ENCODE measurements around the gene SELP. TPM values are rescaled to one million over a fixed set of nuclear protein-coding genes. Genes with fewer than 3 reads are reported as not detected.

SELP gene
- total and polyA plus RNA-seq, 5 donors from 2014 or later = 12.1 to 25.2 (median 22.2) TPM

DNA sequence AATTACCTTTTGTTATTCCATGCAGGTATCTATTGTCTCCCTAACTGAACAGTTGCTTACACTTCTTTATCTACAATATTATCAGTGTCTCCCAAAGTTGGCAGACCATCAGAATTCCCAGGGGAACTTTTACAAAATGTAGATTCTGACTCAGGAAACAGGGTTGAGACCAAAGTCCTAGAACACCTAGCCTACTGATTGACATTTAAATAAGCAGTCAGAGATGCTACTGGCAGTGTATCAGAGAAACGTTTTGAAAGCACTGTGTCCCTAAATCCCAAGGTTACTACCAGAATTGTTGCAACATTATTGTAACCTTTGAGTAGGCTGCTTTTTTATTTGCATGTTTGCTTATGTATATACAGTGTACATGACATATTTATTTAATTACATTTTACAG, 41.8 kb downstream of the SELP start:
- Mint-ChIP-seq H3K4me1 (peaks cover 28 to 66% (median 50%) of the 10 kb centered on the region in 4 donors), H3K27ac (peak overlapping the region in 2 of 3 donors; percentile 81 to 97)
- peaks cover 43% of the 10 kb centered on the region for H3K4me1 ChIP-seq (ENCODE audit: control insufficient read depth, insufficient read depth, low read length, poor library complexity, severe bottlenecking)

DNA sequence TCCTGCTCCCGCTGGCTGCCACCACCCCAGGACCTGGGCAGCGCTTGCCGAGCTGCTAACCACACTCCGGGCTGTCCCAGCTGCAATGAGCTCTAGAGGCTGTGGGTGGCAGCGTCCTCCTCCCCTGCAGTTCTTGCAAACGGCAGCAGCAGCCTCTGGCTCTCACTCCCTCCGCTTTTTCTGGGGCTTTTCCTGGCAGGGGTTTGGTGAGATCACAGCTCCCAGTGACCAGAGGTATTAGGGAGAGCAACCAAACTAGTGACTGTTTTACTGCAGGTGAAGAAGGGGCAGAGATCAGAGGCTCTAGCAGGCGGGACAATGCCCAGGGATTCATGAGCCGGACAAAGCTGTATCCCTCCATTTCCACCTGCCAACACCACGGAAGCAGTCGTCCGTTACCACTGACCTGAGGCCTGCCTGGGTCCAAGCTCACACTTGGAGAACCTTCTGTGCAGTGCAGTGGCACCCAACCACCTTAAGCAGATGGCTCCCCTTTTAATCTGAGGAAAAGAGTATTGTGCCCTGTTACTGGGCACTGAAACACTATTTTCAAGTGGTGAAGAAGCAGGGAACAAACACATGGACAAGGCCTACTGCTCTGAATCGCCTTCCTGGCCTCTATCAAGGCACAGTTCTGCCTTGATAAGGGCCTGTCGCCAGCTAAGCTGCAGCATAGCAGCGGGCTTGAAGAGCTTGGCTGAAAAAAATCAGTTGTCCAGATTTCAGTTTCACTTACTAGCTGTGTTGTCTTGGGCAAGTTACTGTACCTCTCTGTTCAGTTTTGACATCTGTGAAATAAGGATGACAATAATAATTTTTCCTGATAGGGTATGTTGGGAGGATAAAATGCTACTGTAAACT, 43.3 kb downstream of the SELP start, which contains the start of gene F5:
F5 (minus strand) TSS at position 87 of the 861 bp plus-strand sequence. CDS start 95 bp downstream, outside the sequence.
- peaks cover 53% of the 10 kb centered on the region for H3K4me1 ChIP-seq (ENCODE audit: control insufficient read depth, insufficient read depth, low read length, poor library complexity, severe bottlenecking)
- H3K9me3 ChIP-seq (ENCODE audit: control insufficient read depth in 2 of 2, low read length in 2 of 2) = no peaks in the 10 kb centered on the region
- H3K27me3 ChIP-seq (ENCODE audit: control insufficient read depth, insufficient read depth, low read length) = no peaks in the 10 kb centered on the region
- H3K4me3 ChIP-seq (ENCODE audit: low read depth, low read length) = peak within 1 kb of the TSS; percentile 90
- H3K27ac Mint-ChIP-seq = peak within 1 kb of the TSS; percentile 88 to 97 (median 88)
- no peaks in the 10 kb centered on the region for H3K36me3 ChIP-seq (ENCODE audit: control insufficient read depth, insufficient read depth, low read length)
- DNase-seq (peak; percentile 65 to 92 (median 78)), ATAC-seq (ENCODE audit: low read depth in 2 of 2) (peak; percentile 95 to 97)
- no peaks in the 10 kb centered on the region for H3K27me3 Mint-ChIP-seq
- H3K4me1 Mint-ChIP-seq = peaks cover 27 to 66% (median 47%) of the 10 kb centered on the region in 4 donors
- peak within 1 kb of the TSS; percentile 60 for H3K27ac ChIP-seq (ENCODE audit: insufficient read depth, low read length, poor library complexity, severe bottlenecking)
- no peaks in the 10 kb centered on the region for H3K9me3 Mint-ChIP-seq
- H3K36me3 Mint-ChIP-seq = no peaks in the 10 kb centered on the region
- H3K4me3 Mint-ChIP-seq = peak within 1 kb of the TSS; percentile 94 to 98 (median 95)

More for the DNA sequence above, 41.8 kb downstream of the SELP start:
- Mint-ChIP-seq H3K27me3 (no peaks in the 10 kb centered on the region), H3K4me3 (peak overlapping the region in 2 of 4 donors; percentile 94 to 96), H3K36me3 (peaks cover 5% of the 10 kb centered on the region), H3K9me3 (no peaks in the 10 kb centered on the region)
- no peaks in the 10 kb centered on the region for H3K27me3 ChIP-seq (ENCODE audit: control insufficient read depth, insufficient read depth, low read length)
- H3K4me3 ChIP-seq (ENCODE audit: low read depth, low read length) = no peak overlapping the region
- H3K9me3 ChIP-seq (ENCODE audit: control insufficient read depth in 2 of 2, low read length in 2 of 2) = no peaks in the 10 kb centered on the region
- H3K27ac ChIP-seq (ENCODE audit: insufficient read depth, low read length, poor library complexity, severe bottlenecking) = no peak overlapping the region
- H3K36me3 ChIP-seq (ENCODE audit: control insufficient read depth, insufficient read depth, low read length) = no peaks in the 10 kb centered on the region
- no peak for ATAC-seq (ENCODE audit: low read depth in 2 of 2)
- DNase-seq = no peak

DNA sequence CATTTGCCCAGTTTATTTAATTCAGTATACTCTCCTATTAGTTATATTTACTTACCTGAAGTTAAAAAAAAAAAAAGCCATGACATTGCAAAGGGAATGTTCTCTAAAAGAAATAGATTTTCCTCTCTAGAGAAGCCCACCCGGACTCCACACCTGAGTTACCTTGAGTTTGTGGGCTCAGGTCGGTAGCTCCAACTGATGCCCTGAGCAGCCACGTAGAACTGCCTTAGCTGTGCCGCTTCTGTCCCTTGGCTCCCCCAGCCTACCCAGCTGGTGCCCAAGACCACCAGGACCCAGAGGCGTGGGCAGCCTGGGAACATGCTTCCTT, 43.9 kb downstream of the SELP start:
- H3K27me3 ChIP-seq (ENCODE audit: control insufficient read depth, insufficient read depth, low read length) = no peaks in the 10 kb centered on the region
- DNase-seq (no peak), ATAC-seq (ENCODE audit: low read depth in 2 of 2) (peak; percentile 32 to 33)
- H3K4me3 ChIP-seq (ENCODE audit: low read depth, low read length) = peak overlapping the region; percentile 90
- Mint-ChIP-seq H3K27ac (peak overlapping the region; percentile 88 to 97 (median 88)), H3K9me3 (no peaks in the 10 kb centered on the region), H3K4me3 (peak overlapping the region; percentile 94 to 98 (median 95)), H3K27me3 (no peaks in the 10 kb centered on the region), H3K36me3 (no peaks in the 10 kb centered on the region), H3K4me1 (peaks cover 27 to 66% (median 47%) of the 10 kb centered on the region in 4 donors)
- no peaks in the 10 kb centered on the region for H3K9me3 ChIP-seq (ENCODE audit: control insufficient read depth in 2 of 2, low read length in 2 of 2)
- peaks cover 54% of the 10 kb centered on the region for H3K4me1 ChIP-seq (ENCODE audit: control insufficient read depth, insufficient read depth, low read length, poor library complexity, severe bottlenecking)
- peak overlapping the region; percentile 60 for H3K27ac ChIP-seq (ENCODE audit: insufficient read depth, low read length, poor library complexity, severe bottlenecking)
- no peaks in the 10 kb centered on the region for H3K36me3 ChIP-seq (ENCODE audit: control insufficient read depth, insufficient read depth, low read length)

DNA sequence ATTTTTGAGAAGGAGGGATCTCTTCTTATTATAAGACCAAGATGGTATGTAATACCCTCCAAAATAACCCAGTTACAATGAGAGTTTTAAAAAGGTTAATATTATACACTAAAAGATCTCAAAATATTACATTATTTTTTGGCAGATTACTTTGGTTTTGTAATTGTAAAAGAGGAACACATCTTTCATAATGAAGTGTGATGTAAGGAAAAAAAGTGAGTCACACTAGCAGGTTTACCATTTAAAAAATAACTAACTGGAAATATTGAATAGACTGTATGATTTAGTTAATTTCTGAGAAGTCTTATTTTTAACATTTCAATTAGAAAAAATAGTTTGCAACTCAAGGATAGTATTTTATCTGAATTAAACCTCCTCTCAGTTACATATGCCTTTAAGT, 44.7 kb downstream of the SELP start:
- Mint-ChIP-seq H3K27me3 (no peaks in the 10 kb centered on the region), H3K9me3 (no peaks in the 10 kb centered on the region), H3K4me3 (peak overlapping the region; percentile 94 to 98 (median 95)), H3K36me3 (no peaks in the 10 kb centered on the region), H3K4me1 (peaks cover 27 to 66% (median 47%) of the 10 kb centered on the region in 4 donors), H3K27ac (peak overlapping the region in 2 of 3 donors; percentile 87 to 97)
- Histone ChIP-seq H3K36me3 (ENCODE audit: control insufficient read depth, insufficient read depth, low read length) (peaks cover 3% of the 10 kb centered on the region), H3K27ac (ENCODE audit: insufficient read depth, low read length, poor library complexity, severe bottlenecking) (peak overlapping the region; percentile 60), H3K27me3 (ENCODE audit: control insufficient read depth, insufficient read depth, low read length) (no peaks in the 10 kb centered on the region), H3K4me3 (ENCODE audit: low read depth, low read length) (peak overlapping the region; percentile 90), H3K9me3 (ENCODE audit: control insufficient read depth in 2 of 2, low read length in 2 of 2) (no peaks in the 10 kb centered on the region), H3K4me1 (ENCODE audit: control insufficient read depth, insufficient read depth, low read length, poor library complexity, severe bottlenecking) (peaks cover 58% of the 10 kb centered on the region)
- ATAC-seq (ENCODE audit: low read depth in 2 of 2) (no peak), DNase-seq (no peak)

DNA sequence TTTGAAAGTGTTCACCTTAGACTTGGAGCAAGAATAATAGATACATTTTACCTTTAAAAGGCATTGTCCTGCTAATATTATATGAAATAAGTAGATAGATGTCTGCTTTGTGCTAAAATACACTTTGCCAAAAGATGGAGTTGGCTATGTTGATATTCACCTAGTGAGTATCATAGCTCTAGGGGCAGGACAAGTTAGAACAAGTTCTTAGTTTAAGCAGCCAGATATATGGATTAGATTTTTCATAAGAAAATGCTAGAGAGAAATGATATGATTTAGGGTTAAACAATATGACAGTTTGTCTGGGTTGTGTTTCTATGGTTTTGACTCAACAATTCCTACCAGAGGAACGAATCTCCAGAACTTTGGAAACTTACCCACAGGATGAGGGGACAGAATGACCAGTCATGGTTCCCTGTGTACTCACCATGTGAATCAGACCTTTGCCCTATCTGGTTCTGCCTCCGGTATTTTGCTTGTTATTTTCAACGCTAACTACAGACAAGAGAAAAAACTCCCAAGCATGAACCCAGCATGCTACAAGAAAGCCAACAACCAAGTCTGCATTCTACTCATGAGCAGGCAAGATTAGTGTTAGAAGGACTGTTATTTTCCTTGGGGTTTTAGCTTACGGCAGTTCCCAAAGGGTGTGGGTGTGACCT, 45.3 kb downstream of the SELP start:
- H3K36me3 Mint-ChIP-seq = no peaks in the 10 kb centered on the region
- no peaks in the 10 kb centered on the region for H3K9me3 Mint-ChIP-seq
- Histone ChIP-seq H3K4me1 (ENCODE audit: control insufficient read depth, insufficient read depth, low read length, poor library complexity, severe bottlenecking) (peaks cover 58% of the 10 kb centered on the region), H3K4me3 (ENCODE audit: low read depth, low read length) (peak overlapping the region; percentile 90), H3K27ac (ENCODE audit: insufficient read depth, low read length, poor library complexity, severe bottlenecking) (peak overlapping the region; percentile 47), H3K9me3 (ENCODE audit: control insufficient read depth in 2 of 2, low read length in 2 of 2) (no peaks in the 10 kb centered on the region), H3K27me3 (ENCODE audit: control insufficient read depth, insufficient read depth, low read length) (no peaks in the 10 kb centered on the region), H3K36me3 (ENCODE audit: control insufficient read depth, insufficient read depth, low read length) (peaks cover 6% of the 10 kb centered on the region)
- H3K4me1 Mint-ChIP-seq = peaks cover 26 to 65% (median 47%) of the 10 kb centered on the region in 4 donors
- DNase-seq = peak in 1 of 3 donors; percentile 57
- ATAC-seq (ENCODE audit: low read depth in 2 of 2) = peak in 1 of 2 donors; percentile 7
- no peaks in the 10 kb centered on the region for H3K27me3 Mint-ChIP-seq
- H3K4me3 Mint-ChIP-seq = peak overlapping the region; percentile 94 to 98 (median 95)
- peak overlapping the region; percentile 74 to 97 (median 87) for H3K27ac Mint-ChIP-seq

DNA sequence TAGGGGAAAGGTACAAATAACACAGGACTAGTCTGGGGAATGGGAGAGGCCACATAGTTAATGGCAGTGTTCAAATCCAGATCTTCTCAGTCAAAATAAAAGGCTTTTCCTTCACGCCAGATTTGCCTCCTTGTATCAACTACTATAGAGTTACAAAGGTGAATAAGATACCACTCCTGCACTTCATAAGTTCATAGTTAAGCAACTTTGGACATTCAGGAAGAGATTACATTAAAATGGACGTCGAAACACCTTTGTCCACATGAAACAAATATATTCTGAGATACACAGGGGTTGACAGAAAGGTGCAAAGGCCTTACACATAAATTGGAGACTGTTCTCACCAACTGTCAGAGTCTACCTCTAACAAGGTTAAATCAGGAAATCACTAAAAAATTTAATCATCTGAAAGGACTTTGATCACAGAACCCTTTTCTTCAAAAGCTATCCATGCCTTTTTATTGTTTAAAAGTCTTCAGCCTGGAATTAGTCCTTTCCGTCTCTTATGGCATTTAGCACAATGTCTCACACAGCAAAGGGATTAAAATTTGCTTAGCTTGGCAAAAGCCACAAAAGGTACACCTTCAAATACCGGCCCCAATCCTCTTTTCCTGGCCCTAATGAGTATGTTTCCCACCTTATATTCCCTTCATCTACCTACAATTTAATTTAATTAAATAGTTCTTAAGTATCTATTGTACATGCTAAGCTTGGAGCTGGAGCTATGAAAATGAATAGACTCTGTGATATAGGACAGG, 51.8 kb downstream of the SELP start:
- ATAC-seq (ENCODE audit: low read depth in 2 of 2) (no peak), DNase-seq (no peak)
- Histone ChIP-seq H3K4me3 (ENCODE audit: low read depth, low read length) (no peak overlapping the region), H3K4me1 (ENCODE audit: control insufficient read depth, insufficient read depth, low read length, poor library complexity, severe bottlenecking) (peaks cover 31% of the 10 kb centered on the region), H3K27me3 (ENCODE audit: control insufficient read depth, insufficient read depth, low read length) (no peaks in the 10 kb centered on the region), H3K9me3 (ENCODE audit: control insufficient read depth in 2 of 2, low read length in 2 of 2) (no peaks in the 10 kb centered on the region), H3K27ac (ENCODE audit: insufficient read depth, low read length, poor library complexity, severe bottlenecking) (no peak overlapping the region), H3K36me3 (ENCODE audit: control insufficient read depth, insufficient read depth, low read length) (peaks cover 24% of the 10 kb centered on the region)
- peak overlapping the region in 1 of 4 donors; percentile 55 for H3K4me3 Mint-ChIP-seq
- peaks cover 14 to 36% (median 19%) of the 10 kb centered on the region in 4 donors for H3K4me1 Mint-ChIP-seq
- H3K9me3 Mint-ChIP-seq = peaks cover 0 to 1% (median 0%) of the 10 kb centered on the region in 7 donors
- H3K27ac Mint-ChIP-seq = no peak overlapping the region
- H3K36me3 Mint-ChIP-seq = peaks cover 16% of the 10 kb centered on the region
- peaks cover 5% of the 10 kb centered on the region for H3K27me3 Mint-ChIP-seq

DNA sequence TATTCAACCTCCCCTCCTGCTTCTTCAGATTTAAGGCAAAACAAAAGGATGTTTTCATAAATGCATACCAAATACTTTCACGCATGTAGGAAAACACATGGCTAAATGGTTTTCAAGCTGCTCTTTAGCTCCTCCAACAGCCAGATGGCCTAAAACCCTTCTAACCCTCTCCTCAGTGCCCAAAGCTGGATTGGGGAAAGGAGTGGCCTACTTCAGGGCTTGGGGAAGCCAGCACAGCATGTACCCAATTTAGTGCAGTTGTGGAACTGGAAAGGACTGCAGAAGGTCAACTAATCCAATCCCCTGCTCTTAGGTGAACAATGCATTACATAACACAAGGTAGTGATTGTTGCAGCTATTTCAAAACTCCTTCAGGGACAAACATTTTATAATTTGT, 53.0 kb downstream of the SELP start:
- H3K27me3 Mint-ChIP-seq = peaks cover 5% of the 10 kb centered on the region
- H3K4me1 Mint-ChIP-seq = peaks cover 15 to 40% (median 19%) of the 10 kb centered on the region in 4 donors
- no peaks in the 10 kb centered on the region for H3K27me3 ChIP-seq (ENCODE audit: control insufficient read depth, insufficient read depth, low read length)
- H3K4me1 ChIP-seq (ENCODE audit: control insufficient read depth, insufficient read depth, low read length, poor library complexity, severe bottlenecking) = peaks cover 28% of the 10 kb centered on the region
- H3K4me3 Mint-ChIP-seq = no peak overlapping the region
- H3K4me3 ChIP-seq (ENCODE audit: low read depth, low read length) = no peak overlapping the region
- H3K36me3 Mint-ChIP-seq = peaks cover 19% of the 10 kb centered on the region
- H3K36me3 ChIP-seq (ENCODE audit: control insufficient read depth, insufficient read depth, low read length) = peaks cover 24% of the 10 kb centered on the region
- ATAC-seq (ENCODE audit: low read depth in 2 of 2) (no peak), DNase-seq (no peak)
- no peaks in the 10 kb centered on the region for H3K9me3 ChIP-seq (ENCODE audit: control insufficient read depth in 2 of 2, low read length in 2 of 2)
- H3K27ac Mint-ChIP-seq = no peak overlapping the region
- H3K9me3 Mint-ChIP-seq = peaks cover 0 to 2% (median 0%) of the 10 kb centered on the region in 7 donors
- H3K27ac ChIP-seq (ENCODE audit: insufficient read depth, low read length, poor library complexity, severe bottlenecking) = no peak overlapping the region

All from CD4-positive, CD25-positive, alpha-beta regulatory T cell (primary cell).